GM10266 (cell line): Measurements from ENCODE around the gene CDCA7.
A peak's percentile ranks its signal among the peaks of the same experiment; 100 is the strongest.
"Not testable (repeated sequence)": the region's sequence is repeated elsewhere in the genome, so short reads cannot be mapped to it uniquely, and the experiment has no call there.

Source experiments
- DNase-seq: peaks from one replicate; pipeline ENCODE4 v3.0.0; 2012; ENCODE audit errors: extremely low spot score
- CTCF ChIP-seq: IDR thresholded peaks from 2 replicates; pipeline ENCODE4 v1.5.1; 2012; ENCODE audit warnings: mild to moderate bottlenecking, low read depth; ENCODE audit not compliant: control insufficient read depth, insufficient read depth; ENCODE audit errors: missing control alignments

CDCA7 gene

GRCh38 chr2:173354582-173355131 lies at the start of gene CDCA7:
Gene CDCA7 (plus strand): TSS chr2:173354872. CDS start chr2:173354964, 92 bp downstream.
- peak; percentile 88 for DNase-seq
- no peak for TF ChIP-seq CTCF

DNA sequence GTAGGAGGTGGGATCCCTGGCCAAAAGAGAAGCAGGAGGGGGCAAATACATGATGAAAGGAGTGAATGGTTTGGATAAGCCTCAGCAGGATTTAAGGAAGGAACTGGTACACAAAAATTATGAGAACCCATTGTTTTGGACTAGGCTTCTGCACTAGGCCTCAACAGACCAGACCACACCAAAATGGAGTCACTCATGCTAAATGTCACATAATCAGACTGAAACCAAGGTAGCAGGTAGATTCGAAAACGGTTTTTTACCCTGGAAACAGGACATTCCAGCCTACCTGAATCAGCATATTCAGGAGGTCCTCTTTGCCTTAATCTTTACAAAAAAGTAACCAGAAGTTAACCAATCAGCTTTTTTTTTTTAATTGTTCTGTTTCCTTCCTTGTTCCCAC lies 49.4 kb upstream of the CDCA7 start:
- no peak for DNase-seq
- no peak for TF ChIP-seq CTCF

GRCh38 chr2:173307293-173307692 lies 47.4 kb upstream of the CDCA7 start:
- peak; percentile 56 for DNase-seq
- TF ChIP-seq CTCF, result no peak

GRCh38 chr2:173309370-173309769 lies 45.3 kb upstream of the CDCA7 start:
- DNase-seq, result not testable (repeated sequence)

DNA sequence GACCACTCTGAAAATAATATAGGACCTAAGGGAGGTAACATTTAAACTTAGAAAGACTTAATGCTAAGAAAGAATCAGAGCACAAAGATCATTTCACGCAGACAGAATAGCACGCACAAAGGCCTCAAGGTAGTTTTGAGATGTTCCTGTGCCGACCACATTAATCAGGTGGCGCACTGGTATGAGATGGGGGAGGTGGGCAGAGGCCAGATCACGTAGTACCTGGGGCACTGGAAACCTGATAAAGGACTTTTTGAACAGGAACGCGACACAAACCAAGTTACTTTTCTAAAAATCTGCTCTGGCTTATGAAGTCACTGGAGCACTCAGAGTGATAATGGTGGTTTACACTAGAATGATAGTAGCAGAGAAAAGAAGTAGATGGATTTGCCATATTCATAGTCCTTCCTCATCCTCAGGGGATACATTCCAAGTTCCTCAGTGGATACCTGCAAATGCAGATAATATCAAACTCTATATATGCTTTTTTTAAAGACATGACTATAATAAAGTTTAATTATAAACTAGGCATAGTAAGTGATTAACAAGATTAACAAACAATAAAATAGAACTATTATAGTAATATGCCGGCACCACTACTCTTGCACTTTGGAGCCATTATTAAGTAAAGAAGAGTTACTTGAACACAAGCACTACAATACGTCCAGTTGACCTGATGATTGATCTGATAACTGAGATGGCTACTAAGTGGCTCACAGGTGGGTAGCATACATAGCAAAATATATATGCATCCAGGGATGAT lies 42.6 kb upstream of the CDCA7 start:
- TF ChIP-seq CTCF, result no peak
- no peak for DNase-seq

DNA sequence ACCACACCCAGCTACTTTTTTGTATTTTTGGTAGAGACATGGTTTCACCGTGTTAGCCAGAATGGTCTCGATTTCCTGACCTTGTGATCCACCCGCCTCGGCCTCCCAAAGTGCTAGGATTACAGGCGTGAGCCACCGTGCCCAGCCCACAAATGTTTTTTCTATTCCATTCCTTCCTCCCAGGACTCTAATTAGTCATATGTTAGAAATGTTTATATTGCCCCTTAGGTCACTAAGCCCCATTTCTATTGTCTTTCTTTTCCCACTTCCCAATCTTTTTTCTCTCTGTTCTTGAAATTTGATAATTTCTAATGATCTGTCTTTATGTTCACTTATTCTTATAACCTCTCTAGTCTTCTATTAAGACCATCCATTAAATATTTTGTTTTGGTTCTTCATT lies 31.3 kb upstream of the CDCA7 start:
- DNase-seq, result no peak
- TF ChIP-seq CTCF, result no peak

GRCh38 chr2:173326806-173327205 lies 27.9 kb upstream of the CDCA7 start:
- DNase-seq, result no peak
- no peak for TF ChIP-seq CTCF
